Measurements from ENCODE around the gene TEX52.
"Not testable (repeated sequence)": the region's sequence is repeated elsewhere in the genome, so short reads cannot be mapped to it uniquely, and the experiment has no call there.

Gene TEX52

DNA sequence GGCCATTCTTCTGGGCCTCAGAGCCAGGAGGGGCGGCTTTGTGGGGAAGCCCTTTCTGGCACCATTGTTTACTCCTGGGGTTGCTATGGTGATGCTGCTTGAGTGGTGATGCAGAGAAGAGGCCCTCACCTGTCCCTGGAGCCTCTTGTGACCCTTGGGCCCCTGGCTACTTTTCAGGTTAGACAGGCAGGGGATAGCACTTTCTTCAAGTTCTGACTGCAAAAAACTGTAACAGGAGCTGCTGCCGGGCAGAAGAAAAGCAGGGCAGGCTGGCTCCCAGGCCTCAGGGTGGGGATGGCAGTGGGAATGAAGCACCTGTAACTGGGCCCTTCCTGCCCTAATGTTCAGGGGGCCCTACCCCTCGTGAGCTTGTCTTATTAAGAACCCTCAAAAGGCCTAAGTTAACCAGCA is at the start of gene TEX52:
Gene TEX52, minus strand, starts transcription at position 19 of the 411 bp plus-strand sequence. Its CDS starts 13 bp downstream, at position 6.
- no peak for DNase-seq

DNA sequence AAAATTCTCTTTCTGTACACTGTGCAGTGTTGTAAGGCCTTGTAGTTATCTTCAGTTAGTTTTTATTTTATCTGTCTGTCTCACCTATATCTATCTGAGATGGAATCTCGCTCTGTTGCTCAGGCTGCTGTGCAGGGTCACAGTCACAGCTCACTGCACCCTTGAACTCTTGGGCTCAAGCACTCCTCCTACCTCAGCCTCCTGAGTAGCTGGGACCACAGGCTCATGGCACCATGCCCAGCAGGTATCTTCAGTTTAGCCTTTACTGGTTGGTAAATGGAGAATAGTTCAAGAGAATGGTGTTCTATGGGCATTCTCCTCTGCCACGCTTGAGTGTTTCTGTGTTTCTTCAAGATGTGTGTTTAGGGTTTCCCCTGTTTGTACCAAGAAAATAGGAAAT is 47.4 kb upstream of the TEX52 start:
- DNase-seq, result no peak

DNA sequence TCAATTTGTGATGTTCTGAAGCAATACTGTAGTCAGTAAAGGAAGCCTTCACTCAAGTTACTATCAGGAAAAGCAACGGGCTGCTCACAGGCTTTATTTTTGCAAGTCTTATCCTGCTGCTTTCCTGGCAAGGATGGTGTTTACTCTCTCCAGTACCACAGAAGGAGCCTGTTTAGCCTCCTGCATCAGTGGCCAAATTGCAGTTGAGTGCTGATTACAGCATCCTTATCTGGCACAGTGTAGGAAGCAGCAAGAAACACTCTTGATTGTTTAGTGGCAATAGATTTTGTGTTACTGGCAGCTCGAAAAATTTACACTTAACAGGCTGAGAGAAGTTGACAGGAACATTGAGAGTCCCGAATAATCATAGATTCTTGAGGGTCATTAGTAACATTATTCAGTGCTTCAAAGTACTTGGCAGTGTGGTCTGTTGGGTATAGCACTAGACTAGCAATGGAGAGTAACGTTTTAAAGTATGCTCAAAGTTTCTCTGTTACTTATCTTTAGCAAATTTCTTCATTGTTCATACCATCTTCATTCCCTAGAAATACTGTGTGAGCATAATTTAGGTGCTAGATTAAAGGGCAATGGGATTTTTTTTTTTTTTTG is 45.5 kb upstream of the TEX52 start:
- no peak for DNase-seq

DNA sequence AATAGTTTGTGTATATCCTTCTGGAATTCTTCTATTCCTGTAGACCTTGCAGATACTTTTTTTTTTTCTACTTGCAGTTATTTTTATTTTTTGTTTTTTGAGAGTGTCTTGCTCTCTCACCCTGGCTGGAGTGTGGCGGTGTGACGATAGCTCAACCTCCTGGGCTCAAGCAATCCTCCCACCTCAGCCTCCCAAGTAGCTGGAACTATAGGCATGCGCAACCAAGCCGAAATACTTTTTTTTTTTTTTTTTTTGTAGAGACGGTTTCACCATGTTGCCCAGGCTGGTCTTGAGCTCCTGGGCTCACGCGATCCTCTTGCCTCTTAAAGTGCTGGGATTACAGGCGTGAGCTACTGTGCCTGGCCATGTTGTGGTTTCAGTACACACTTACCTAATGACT is 43.8 kb upstream of the TEX52 start:
- DNase-seq, result no peak

DNA sequence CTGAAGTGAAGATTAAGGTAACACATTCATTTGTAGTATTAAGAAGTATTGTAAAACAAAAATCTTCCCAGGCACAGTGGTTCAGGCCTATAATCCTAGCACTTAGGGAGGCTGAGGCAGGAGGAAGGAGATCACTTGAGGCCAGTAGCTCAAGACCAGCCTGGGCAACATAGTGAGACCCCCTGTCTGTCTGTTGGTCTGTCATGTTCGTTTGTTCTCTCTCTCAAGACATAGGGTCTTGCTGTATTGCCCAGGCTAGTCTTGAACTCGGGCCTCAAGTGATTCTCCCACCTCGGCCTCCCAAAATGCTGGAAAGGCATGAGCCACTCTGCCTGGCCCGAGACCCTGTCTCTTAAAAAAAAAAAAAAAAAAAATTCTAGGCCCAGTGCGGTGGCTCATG is 40.6 kb upstream of the TEX52 start:
- DNase-seq, result no peak

DNA sequence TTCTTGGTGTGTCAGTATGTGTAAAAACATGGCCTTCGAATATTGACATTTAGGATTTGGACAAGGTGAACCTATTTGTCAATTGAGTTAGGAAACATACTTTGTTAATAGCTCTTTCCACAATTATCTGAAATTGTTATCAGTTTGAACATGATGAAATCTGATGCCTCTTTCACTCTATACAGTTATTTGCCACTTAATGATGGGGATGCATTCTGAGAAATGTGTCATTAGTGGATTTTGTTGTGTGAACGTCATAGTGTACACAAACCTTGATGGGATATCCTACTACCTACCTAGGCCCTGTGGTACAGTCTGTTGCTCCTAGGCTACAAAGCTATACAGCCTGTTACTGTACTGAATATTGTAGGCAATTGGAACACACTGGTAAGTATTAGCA is 38.7 kb upstream of the TEX52 start:
- DNase-seq, result no peak

DNA sequence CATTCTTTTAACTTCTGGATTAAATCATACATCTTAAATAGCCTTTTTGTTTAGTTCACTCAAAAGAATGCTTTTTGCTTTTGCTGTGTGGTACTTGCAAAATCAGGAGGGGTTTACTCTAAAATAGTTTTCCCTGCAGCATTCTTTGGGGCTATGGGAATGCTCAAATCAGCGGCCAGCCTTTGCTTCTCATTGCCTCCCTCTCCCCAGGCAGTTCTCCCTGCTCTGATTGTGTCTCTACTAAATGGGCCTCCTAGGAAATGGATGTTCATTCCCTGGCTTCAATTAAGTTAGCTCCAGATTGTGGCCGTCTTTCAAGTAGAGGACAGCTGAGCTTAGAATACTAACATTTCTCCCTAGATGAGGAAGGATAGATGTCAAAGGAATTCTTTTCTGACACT is 38.2 kb upstream of the TEX52 start:
- no peak for DNase-seq

DNA sequence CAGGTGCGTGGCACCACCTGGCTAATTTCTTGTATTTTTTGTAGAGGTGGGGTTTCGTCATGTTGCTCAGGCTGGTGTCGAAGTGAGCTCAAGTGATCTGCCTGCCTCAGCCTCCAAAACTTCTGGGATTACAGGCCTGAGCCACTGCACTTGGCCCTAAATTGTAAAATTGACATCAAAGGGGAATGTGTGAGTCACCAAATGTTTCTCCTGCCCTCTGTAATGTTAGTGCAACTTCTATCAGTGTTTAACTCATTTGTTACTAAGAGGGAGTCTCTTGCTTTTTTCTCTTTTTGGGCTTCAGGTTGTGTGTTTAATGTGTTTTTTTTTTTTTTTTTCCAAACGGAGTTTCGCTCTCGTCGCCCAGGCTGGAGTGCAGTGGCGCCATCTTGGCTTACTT is 36.2 kb upstream of the TEX52 start:
- DNase-seq, result no peak

DNA sequence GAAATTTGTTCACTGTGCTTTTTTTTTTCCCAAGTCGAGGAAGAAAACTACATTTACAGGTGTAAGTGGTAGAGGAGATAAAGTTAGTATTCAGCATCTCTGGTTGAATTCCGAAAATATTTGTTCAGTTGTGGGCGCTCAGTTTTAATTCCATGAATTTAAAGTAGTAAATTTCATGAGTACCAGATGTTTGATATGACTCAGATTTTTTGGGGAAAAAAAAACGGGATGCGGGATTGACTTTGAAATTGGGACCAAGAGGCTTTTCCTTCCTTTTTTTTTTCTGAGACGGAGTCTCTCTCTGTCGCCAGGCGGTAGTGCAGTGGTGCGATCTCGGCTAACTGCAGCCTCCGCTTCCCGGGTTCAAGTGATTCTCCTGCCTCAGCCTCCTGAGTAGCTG is 35.4 kb upstream of the TEX52 start:
- no peak for DNase-seq

DNA sequence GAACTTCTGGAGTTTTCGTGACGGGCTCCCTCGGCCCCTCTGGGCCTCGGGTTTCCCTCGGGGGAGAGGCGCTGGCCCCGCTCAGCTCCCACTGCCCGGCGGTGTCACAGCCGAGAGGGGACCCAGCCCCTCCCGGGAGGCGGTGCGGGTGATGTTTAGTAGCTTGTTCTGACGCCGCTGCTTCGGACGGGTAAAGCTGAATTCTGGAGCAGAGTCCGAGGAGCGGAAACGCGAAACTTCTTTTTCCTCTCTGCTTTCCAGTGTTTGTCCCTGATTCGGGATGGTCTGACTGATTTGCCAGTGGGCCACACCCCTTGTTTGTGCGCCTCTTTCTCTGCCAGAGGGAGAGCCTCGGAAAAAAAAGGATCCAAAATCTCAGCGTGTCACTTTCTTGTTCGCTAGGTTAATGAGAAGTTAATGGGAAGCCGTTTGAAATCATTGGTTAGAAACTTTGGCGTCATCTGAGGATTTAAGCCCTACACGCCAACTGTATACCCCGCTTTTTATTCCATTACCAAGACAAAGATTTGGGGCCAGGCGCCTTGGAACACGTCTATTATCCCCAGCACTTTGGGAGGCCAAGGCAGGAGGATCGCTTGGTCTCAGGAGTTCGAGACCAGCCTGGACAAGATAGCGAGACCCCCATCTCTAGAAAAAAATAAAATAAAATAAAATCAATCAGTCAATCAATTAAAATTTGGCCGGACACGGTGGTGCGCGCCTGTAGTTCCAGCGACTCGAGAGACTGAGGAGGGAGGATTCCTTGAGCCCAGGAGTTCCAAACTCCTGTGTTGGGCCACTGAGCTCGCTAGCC is 34.6 kb upstream of the TEX52 start:
- DNase-seq, result peak; percentile 43

DNA sequence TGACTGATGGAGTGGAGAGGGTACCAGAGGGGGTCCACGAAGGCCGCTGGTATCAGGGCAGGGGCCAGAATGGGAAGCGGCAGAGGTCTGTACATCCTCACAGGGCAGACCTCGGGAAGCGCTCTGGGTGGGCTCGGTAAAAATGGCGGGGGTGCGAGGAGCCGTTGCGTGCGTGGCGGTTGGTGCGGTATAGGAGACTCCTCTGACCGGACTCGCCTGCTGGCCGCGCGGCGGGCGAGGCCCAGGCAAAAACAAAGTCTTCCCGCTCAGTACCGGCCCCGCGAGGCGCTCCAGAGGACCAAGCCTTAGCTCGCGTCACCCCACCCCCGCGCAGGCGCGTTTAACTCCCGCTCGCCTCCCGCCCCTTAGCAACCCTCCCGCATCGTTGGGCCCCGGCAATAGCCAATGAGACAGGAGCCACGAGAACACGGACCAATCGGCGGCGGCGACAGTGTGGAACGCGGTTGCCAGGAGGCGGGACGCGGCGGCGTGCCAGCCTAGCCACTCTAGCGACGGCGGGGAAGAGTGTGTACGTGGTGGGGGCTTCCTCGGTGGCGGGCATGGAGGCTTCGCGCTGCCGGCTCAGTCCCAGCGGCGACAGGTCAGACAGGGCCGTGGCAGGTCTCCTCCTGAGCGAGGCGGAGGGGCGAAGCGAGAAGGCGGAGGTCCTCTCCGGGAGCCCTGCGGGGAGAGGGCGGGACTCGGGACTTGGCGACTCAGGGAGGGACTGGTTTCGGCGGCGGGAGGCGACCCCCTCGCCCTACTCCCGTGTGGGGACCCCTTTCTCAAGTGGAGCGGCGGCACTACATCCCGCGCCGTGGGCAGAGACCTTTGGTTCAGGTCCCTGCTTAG is 33.8 kb upstream of the TEX52 start, which contains the start of gene TULP3:
Gene TULP3, plus strand, starts transcription at position 504 of the 852 bp plus-strand sequence. Its CDS starts 57 bp downstream, at position 561.
- peak; percentile 98 for DNase-seq

DNA sequence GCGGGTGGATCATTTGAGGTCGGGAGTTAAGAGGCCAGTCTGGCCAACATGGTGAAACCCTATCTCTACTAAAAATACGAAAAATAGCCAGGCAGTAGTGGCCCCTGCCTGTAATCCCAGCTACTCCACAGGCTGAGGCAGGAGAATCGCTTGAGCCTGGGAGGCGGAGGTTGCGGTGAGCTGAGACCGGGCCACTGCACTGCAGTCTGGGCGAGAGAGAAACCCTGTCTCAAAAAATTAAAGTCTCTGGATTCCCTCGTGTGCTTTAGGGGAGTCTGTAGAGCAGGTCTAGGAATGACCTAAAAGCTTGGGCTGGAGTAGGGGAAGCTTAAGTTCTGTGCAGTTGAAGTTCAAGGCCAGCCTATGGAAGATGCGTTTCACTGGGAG is 33.2 kb upstream of the TEX52 start:
- no peak for DNase-seq

DNA sequence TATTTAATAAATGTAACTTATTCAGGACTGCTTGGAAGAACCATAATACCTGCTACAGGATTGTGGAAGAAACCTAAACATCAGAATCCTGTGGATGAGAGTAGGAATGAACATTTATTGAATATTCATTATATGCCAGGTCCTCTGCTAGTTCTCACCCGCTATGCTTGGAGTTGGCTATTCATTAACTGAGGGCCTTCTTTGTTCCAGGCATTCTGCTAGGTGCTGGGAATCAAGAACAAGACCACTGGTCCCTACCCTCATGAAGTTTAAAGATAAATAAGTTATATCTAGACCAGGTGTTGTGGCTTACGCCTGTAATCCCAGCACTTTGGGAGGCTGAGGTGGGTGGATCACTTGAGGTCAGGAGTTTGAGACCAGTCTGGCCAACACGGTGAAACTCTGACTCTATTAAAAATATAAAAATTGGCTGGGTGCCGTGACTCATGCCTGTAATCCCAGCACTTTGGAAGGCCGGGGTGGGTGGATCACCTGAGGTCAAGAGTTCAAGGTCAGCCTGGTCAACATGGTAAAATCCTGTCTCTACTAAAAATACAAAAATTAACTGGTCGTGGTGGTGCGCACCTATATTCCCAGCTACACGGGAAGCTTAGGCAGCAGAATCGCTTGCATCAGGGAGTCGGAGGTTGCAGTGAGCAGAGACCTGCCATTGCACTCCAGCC is 30.1 kb upstream of the TEX52 start:
- DNase-seq, result no peak

DNA sequence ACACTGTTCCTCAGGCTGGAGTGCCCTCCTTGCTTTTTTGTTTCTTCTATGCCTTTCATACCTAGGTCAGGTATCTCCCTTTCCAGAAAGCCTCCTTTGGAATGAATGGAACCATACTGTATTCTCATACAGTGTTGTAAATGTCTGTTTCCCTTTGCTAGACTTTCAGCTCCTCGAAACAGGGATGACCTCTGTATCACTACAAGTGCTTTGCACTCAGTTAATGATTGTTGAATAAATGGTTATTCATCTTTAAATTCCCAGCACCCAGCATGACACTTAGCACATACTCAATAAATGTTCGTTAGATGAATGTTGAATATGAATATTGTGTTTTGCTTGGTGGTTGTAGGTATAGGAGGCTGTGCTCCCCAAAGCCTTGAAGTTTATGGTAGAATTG is 28.0 kb upstream of the TEX52 start:
- no peak for DNase-seq

DNA sequence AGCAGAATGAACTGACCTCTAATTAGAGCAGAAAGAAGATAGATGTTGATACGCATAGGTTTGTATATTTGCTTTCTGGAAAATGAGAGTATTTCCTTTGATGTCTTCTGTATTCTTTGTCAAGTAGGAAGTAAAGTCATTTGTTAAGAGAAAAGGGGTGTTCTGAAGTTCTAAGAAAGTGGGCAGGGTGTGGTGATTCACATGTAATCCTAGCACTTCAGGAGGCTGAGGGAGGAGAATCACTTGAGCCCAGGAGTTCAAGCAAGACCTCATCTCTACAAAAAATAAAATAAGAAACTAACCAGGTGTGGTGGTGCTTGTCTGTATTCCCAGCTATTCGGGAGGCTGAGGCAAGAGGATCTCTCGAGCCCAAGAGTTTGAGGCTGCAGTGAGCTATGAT is 23.0 kb upstream of the TEX52 start:
- DNase-seq, result no peak

DNA sequence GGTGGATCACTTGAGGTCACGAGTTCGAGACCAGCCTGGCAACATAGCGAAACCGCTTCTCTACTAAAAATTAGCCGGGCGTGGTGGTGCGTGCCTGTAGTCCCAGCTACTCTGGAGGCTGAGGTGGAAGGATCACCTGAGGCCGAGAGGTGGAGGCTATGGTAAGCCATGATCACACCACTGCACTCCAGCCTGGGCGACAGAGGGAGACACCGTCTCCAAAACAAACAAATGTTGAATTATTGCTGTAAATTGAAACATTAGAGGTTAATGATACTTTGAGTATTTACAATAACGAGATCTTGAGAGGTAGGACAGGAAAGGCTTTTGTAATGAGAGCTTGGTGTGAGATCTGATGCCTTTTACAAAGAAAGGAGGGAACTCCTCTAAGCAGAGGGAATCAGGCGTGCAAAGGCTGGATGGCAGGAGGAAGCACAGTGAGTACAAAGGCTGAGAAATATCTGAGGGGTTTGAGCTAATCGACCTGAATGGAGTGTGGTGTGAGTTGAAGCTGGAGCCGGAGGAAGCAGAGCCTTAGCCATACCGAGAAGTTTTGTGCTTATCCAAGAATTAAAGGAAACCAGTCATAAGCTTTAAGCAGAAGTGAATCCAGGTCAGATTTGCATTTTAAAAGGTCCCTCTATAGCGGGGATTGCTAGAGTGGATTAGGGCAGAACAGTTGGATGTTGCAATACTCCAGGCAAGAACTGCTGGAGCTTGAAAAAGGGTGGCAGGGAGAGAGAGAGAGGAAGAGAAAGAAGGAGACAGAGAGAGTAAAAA is 21.3 kb upstream of the TEX52 start:
- no peak for DNase-seq

DNA sequence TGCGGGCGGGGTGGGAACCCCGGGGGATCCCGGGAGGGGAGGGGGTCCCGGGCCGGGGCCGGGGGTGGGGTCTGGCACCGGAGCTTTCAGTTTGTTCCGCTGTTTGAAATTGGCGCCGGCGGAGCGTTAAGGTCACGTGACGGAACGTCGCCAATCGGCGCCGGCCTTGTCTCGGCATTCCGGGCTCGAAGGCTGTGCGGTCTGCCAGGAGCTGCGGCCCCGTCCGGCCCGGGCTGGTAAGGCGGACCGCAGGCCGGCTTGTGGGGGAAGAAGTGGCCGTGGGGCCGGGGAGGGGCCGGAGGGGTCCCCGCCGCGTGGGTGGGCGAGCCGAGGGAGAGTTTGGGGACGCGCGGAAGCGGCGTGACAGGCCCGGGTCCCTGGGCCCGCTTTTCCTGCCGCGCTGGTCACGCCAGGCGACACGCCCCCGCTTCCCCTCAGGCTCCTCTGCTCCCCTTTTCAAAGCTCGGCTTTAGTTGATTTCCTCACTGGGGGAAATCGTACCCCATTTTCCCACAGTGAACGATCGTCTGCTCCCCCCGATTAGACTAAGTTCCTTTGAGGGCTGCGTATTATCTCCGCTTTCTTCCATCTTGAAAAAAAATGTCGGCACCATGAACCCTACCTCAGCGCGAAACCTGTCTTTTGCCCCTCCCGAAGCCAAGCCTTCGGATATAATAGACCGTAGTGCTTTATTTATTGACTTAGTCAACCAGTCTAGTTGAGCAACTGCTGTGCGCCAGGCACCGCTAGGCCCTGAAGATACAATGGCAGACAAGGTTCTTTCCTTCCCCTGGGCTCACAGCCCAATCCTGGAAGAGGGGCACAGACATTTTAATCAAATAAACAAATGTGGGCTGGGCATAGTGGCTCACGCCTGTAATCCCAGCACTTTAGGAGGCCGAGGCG is 20.5 kb upstream of the TEX52 start, which contains the start of the genes FOXM1 and RHNO1:
Gene FOXM1, minus strand, starts transcription at position 128 of the 906 bp plus-strand sequence. CDS start 2,696 bp downstream, outside the sequence.
Gene RHNO1, plus strand, starts transcription at position 177 of the 906 bp plus-strand sequence. CDS start 8,144 bp downstream, outside the sequence.
- DNase-seq, result peak; percentile 83

DNA sequence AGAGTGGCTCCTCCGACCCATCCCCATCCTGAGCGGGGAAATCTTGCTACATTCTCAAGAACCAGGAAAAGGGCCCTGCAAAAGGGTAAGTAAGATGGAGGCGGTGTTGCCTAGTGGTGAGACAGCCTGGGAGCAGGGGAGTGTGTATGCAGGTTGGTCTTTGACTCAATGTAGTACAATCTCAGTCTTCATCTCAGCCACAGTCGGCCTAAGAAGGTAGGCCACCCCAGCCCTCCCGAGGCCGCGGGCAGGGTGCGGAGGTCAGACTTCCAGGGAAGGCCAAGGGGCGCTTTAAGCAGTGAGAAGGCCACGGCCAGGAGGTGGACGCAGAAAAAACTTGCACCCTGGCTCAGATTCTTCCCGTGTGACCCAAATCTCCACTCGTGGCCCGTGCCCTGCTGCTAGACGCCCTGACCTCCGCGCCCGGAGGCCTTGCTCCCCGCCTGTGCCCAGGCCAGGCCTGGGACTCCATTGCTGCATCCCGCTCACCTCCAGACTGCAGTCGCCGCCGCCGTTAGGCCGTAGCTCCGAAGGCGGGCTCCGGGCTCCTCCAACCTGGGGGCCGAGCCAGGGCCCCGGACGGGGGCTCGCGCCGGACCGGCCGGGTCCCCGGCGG is 19.7 kb upstream of the TEX52 start:
- DNase-seq, result no peak

DNA sequence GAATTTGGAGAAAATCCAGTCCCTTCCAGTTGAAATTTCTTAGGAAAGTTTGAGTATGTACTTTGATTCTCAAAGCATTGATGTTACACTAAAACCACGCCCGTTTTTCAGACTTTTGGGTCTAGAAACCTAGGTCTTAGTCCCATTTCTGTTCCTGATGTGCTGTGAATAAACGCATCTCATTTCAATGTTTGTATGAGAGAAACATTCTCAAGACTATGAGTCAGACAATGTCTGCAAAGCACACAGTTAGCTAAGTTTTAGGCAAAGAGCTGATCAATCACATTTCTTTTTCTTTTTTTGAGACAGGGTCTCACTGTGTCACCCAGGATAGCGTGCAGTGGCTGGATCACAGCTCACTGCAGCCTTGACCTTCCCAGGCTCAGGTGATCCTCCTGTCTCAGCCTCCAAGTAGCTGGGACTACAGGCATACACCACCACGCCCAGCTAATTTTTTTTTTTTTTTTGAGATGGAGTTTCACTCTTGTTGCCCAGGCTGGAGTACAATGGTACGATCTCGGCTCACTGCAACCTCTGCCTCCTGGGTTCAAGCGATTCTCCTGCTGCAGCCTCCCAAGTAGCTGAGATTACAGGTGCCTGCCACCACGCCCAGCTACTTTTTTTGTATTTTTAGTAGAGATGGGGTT is 12.3 kb upstream of the TEX52 start:
- not testable (repeated sequence) for DNase-seq

DNA sequence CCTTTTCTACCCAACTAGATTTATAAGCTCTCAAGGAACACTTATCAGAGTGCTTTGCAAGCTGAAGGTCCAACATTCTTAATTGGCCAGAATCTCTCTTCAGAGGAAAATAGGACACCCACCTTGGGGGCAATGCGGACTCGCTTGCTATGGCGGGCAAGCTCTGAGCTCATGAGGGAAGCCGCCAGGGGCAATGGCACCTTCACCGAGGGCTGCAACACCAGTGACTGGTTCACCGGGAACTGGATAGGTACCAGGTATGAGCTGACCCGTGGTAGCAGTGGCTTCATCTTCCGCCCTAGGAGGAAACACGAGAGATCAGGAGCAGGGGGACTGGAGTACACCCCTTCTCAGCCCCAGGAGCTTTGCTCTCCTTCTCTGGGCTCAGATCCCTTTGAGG is 7.4 kb upstream of the TEX52 start:
- no peak for DNase-seq
